Measurements from ENCODE around the gene RAB11FIP4. TPM values are rescaled to one million over a fixed set of nuclear protein-coding genes. Genes with fewer than 3 reads are reported as not detected.

The RAB11FIP4 gene
- total RNA-seq, 1 experiment from 2014 or later: 15.1 TPM

DNA sequence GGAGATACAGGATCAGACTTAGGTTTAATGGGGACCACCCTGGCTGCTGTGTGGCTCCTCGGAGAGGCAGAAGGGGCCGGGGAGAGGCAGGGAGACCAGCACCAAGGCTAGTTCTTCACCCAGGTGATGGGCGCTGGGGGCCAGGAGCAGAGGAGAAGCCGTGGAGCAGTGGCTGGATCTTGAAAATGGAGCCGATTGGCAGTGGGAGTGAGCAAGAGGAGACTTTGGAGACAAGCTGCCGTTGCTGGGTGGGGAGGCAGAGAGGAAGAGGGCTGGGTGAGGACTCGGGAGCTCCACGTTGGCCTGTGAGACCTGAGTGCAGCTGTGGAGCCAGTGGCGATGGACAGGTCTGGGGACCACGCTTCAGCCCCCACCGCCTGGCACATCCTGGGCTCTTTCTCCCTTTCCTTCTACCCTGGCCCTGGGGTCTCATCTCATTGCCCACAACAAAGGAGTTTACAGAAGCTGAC lies 9.0 kb downstream of the RAB11FIP4 start:
- BruUV-seq (replicated peaks): no TSS peak
- Histone ChIP-seq H3K27ac (ENCODE audit: low read depth, low read length) (no peak overlapping the region), H3K4me3 (replicated peaks in 1 of 2; ENCODE audit: low read depth in 1 of 2, low read length in 2 of 2) (no peak overlapping the region), H3K9me2 (ENCODE audit: insufficient read depth) (no peaks in the 10 kb centered on the region), H3K4me2 (ENCODE audit: low read length) (no peak overlapping the region), H3K27me3 (ENCODE audit: insufficient read depth, low read length) (no peaks in the 10 kb centered on the region), H3K9ac (ENCODE audit: low read length) (no peak overlapping the region), H3K9me3 (ENCODE audit: control insufficient read depth in 1 of 2, insufficient read depth in 1 of 2, low read depth in 1 of 2, low read length in 2 of 2) (no peaks in the 10 kb centered on the region), H3K79me2 (ENCODE audit: insufficient read depth, low read length) (no peaks in the 10 kb centered on the region), H4K20me1 (ENCODE audit: insufficient read depth) (no peaks in the 10 kb centered on the region), H3K36me3 (ENCODE audit: control insufficient read depth in 1 of 2, insufficient read depth in 2 of 2, low read length in 2 of 2) (no peaks in the 10 kb centered on the region), H2AFZ (ENCODE audit: low read depth, low read length, poor library complexity, severe bottlenecking) (no peak overlapping the region), H3K4me1 (ENCODE audit: control insufficient read depth in 1 of 2, insufficient read depth in 2 of 2, low read length in 2 of 2) (no peaks in the 10 kb centered on the region)
- ChIA-PET CTCF (no interaction called here), RAD21 (ENCODE audit: low non-redundant PET in 1 of 2, low total read pairs in 2 of 2, uncharacterized antibody in 2 of 2, unreplicated experiment in 2 of 2) (no interaction called here), POLR2A (no interaction called here)
- TF ChIP-seq RAD21 (IDR thresholded peaks at IDR 0.05; ENCODE audit: low read depth): no peak
- TF ChIP-seq ZFX (IDR thresholded peaks at IDR 0.05): no peak
- no peak for TF ChIP-seq POLR2A (IDR thresholded peaks at IDR 0.05; ENCODE audit: borderline replicate concordance, extremely low read depth, insufficient read depth, insufficient read length)
- ATAC-seq: no peak
- DNase-seq (ENCODE audit: low read depth, low spot score): no peak
- intact Hi-C loops (cut with micrococcal nuclease): no loop called here

DNA sequence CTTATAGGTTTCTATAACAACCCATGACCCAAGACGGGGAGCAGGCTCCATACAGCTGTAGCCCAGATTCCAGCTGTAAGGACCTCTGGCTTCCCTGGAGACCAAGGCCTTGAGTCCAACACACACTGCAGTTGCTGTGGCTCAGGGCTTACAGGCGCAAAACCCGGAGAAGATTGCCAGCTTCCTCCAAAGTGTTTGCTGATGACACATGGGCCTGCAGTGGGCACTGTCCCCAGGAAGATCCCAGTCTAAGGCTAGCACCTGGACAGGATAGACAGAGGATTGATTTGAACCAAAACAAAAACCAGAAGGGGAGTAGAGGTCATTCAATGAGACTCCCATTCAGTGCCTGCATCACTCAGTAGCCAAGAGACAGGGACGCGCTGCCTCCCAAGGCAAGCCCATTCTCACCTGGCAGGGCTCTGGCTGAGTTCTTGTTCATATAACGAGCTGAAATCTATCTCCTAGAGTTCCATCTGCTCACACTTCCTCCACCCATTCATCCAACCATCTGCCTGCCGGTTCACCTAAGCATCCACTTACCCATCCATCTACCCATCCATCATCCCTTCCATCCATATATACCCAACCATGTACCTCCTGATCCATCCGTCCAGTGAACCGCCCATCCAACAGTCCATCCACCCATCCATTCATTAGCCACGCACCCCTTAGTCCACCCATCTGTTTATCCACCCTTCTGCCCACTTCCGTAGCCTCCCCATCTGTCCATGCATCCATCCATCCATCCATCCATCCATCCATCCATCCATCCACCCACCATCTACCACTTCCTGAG lies 10.2 kb downstream of the RAB11FIP4 start:
- H3K79me2 ChIP-seq (ENCODE audit: insufficient read depth, low read length): no peaks in the 10 kb centered on the region
- no peak overlapping the region for H3K4me3 ChIP-seq (replicated peaks in 1 of 2; ENCODE audit: low read depth in 1 of 2, low read length in 2 of 2)
- ChIA-PET RAD21 (ENCODE audit: low non-redundant PET in 1 of 2, low total read pairs in 2 of 2, uncharacterized antibody in 2 of 2, unreplicated experiment in 2 of 2) (no interaction called here), POLR2A (no interaction called here), CTCF (no interaction called here)
- no peaks in the 10 kb centered on the region for H3K27me3 ChIP-seq (ENCODE audit: insufficient read depth, low read length)
- no peak overlapping the region for H3K27ac ChIP-seq (ENCODE audit: low read depth, low read length)
- DNase-seq (ENCODE audit: low read depth, low spot score) (no peak), ATAC-seq (no peak)
- no peaks in the 10 kb centered on the region for H3K36me3 ChIP-seq (ENCODE audit: control insufficient read depth in 1 of 2, insufficient read depth in 2 of 2, low read length in 2 of 2)
- no peak overlapping the region for H2AFZ ChIP-seq (ENCODE audit: low read depth, low read length, poor library complexity, severe bottlenecking)
- TF ChIP-seq, protein P1, sequence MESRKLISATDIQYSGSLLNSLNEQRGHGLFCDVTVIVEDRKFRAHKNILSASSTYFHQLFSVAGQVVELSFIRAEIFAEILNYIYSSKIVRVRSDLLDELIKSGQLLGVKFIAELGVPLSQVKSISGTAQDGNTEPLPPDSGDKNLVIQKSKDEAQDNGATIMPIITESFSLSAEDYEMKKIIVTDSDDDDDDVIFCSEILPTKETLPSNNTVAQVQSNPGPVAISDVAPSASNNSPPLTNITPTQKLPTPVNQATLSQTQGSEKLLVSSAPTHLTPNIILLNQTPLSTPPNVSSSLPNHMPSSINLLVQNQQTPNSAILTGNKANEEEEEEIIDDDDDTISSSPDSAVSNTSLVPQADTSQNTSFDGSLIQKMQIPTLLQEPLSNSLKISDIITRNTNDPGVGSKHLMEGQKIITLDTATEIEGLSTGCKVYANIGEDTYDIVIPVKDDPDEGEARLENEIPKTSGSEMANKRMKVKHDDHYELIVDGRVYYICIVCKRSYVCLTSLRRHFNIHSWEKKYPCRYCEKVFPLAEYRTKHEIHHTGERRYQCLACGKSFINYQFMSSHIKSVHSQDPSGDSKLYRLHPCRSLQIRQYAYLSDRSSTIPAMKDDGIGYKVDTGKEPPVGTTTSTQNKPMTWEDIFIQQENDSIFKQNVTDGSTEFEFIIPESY (IDR thresholded peaks at IDR 0.05; ENCODE audit: extremely low read depth, insufficient replicate concordance, low read length): no peak
- no peak for TF ChIP-seq SIN3A (IDR thresholded peaks at IDR 0.05; ENCODE audit: low read depth)
- no peak for TF ChIP-seq ZNF274 (IDR thresholded peaks at IDR 0.05; ENCODE audit: low read depth, low read length)
- TF ChIP-seq, protein P2, sequence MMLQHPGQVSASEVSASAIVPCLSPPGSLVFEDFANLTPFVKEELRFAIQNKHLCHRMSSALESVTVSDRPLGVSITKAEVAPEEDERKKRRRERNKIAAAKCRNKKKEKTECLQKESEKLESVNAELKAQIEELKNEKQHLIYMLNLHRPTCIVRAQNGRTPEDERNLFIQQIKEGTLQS (IDR thresholded peaks at IDR 0.05): no peak
- TF ChIP-seq JUND (IDR thresholded peaks at IDR 0.05): no peak
- no peak for TF ChIP-seq EGR1 (IDR thresholded peaks at IDR 0.05; ENCODE audit: low read depth)
- no peak for TF ChIP-seq POLR2A (IDR thresholded peaks at IDR 0.05; ENCODE audit: borderline replicate concordance, extremely low read depth, insufficient read depth, insufficient read length)
- no peak for TF ChIP-seq SRF (IDR thresholded peaks at IDR 0.05; ENCODE audit: low read depth)
- TF ChIP-seq CBX3 (IDR thresholded peaks at IDR 0.05; ENCODE audit: low read depth): no peak
- no peak for TF ChIP-seq ZFX (IDR thresholded peaks at IDR 0.05)
- TF ChIP-seq YY1 (IDR thresholded peaks at IDR 0.05; ENCODE audit: extremely low read depth, insufficient replicate concordance, low read depth, low read length): no peak
- TF ChIP-seq FOSL1 (IDR thresholded peaks at IDR 0.05; ENCODE audit: low read depth): no peak
- TF ChIP-seq, protein P3, sequence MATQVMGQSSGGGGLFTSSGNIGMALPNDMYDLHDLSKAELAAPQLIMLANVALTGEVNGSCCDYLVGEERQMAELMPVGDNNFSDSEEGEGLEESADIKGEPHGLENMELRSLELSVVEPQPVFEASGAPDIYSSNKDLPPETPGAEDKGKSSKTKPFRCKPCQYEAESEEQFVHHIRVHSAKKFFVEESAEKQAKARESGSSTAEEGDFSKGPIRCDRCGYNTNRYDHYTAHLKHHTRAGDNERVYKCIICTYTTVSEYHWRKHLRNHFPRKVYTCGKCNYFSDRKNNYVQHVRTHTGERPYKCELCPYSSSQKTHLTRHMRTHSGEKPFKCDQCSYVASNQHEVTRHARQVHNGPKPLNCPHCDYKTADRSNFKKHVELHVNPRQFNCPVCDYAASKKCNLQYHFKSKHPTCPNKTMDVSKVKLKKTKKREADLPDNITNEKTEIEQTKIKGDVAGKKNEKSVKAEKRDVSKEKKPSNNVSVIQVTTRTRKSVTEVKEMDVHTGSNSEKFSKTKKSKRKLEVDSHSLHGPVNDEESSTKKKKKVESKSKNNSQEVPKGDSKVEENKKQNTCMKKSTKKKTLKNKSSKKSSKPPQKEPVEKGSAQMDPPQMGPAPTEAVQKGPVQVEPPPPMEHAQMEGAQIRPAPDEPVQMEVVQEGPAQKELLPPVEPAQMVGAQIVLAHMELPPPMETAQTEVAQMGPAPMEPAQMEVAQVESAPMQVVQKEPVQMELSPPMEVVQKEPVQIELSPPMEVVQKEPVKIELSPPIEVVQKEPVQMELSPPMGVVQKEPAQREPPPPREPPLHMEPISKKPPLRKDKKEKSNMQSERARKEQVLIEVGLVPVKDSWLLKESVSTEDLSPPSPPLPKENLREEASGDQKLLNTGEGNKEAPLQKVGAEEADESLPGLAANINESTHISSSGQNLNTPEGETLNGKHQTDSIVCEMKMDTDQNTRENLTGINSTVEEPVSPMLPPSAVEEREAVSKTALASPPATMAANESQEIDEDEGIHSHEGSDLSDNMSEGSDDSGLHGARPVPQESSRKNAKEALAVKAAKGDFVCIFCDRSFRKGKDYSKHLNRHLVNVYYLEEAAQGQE (IDR thresholded peaks at IDR 0.05; ENCODE audit: low read depth): no peak
- TF ChIP-seq ELF1 (IDR thresholded peaks at IDR 0.05; ENCODE audit: borderline replicate concordance, low read depth): no peak
- H3K9ac ChIP-seq (ENCODE audit: low read length): no peak overlapping the region
- H3K4me1 ChIP-seq (ENCODE audit: control insufficient read depth in 1 of 2, insufficient read depth in 2 of 2, low read length in 2 of 2): no peaks in the 10 kb centered on the region
- no peak overlapping the region for H3K4me2 ChIP-seq (ENCODE audit: low read length)
- H4K20me1 ChIP-seq (ENCODE audit: insufficient read depth): no peaks in the 10 kb centered on the region
- no TSS peak for BruUV-seq (replicated peaks)
- no peaks in the 10 kb centered on the region for H3K9me2 ChIP-seq (ENCODE audit: insufficient read depth)
- no peaks in the 10 kb centered on the region for H3K9me3 ChIP-seq (ENCODE audit: control insufficient read depth in 1 of 2, insufficient read depth in 1 of 2, low read depth in 1 of 2, low read length in 2 of 2)
- intact Hi-C loops (cut with micrococcal nuclease): no loop called here

All from HCT116 (cell line).